IMR-90 (cell line): ENCODE measurements around the gene PDZRN3. TPM values are rescaled to one million over a fixed set of nuclear protein-coding genes. Genes with fewer than 3 reads are reported as not detected.

Source experiments
- ATAC-seq: fragments of 200-7000 bp; cut with Tn5 transposase; 2 replicates; pipeline ENCODE4 v1.9.1; 2020; ENCODE audit warnings: low read depth, mild to moderate bottlenecking, moderate library complexity
- BruUV-seq: library from RNA; stranded (reverse); fragments of 400-500 nt; replicated peaks from 2 replicates; lab custom pipeline; 2021; lab: Mats Ljungman, UMichigan
- CTCF ChIA-PET: fragments of 300-600 bp; formaldehyde crosslinking; extraction: SDS; loops from one replicate; lab custom pipeline; 2021; ENCODE audit warnings: antibody characterized with exemption; lab: Yijun Ruan, JAX
- POLR2A ChIA-PET: fragments of 300-600 bp; sonication (Branson Sonifier 250); formaldehyde crosslinking; loops from one replicate; lab custom pipeline; 2022; ENCODE audit warnings: antibody characterized with exemption; ENCODE audit not compliant: unreplicated experiment; lab: Charles Lee
- DNase-seq: peaks from one replicate; pipeline ENCODE4 v3.0.0; 2013
- H2AFZ ChIP-seq: replicated peaks from 2 replicates; pipeline ENCODE3; 2013; ENCODE audit warnings: low read length, mild to moderate bottlenecking; ENCODE audit not compliant: poor library complexity
- H2AK5ac ChIP-seq: 2 replicates; pipeline ENCODE4 v1.6.1; 2013; ENCODE audit warnings: low read depth, low read length, inconsistent platforms
- H2AK9ac ChIP-seq: replicated peaks from 2 replicates; pipeline ENCODE3; 2013; ENCODE audit warnings: mild to moderate bottlenecking, low read depth, low read length, moderate library complexity; ENCODE audit not compliant: poor library complexity
- H2BK120ac ChIP-seq: 2 replicates; pipeline ENCODE4 v1.6.1; 2013; ENCODE audit warnings: low read depth, low read length, inconsistent platforms
- H2BK15ac ChIP-seq: 3 replicates; pipeline ENCODE4 v1.6.1; 2013; ENCODE audit warnings: low read depth, low read length, inconsistent platforms
- H2BK20ac ChIP-seq: 2 replicates; pipeline ENCODE4 v1.6.1; 2013; ENCODE audit warnings: low read depth, mild to moderate bottlenecking, inconsistent platforms, low read length, moderate library complexity
- H2BK5ac ChIP-seq: 2 replicates; pipeline ENCODE4 v1.6.1; 2013; ENCODE audit warnings: mild to moderate bottlenecking, low read depth, low read length, inconsistent platforms; ENCODE audit not compliant: poor library complexity, severe bottlenecking
- H3K14ac ChIP-seq: replicated peaks from 2 replicates; pipeline ENCODE4 v1.6.1; 2013; ENCODE audit warnings: low read depth, low read length, inconsistent platforms
- H3K18ac ChIP-seq: 2 replicates; pipeline ENCODE4 v1.6.1; 2013; ENCODE audit warnings: low read depth, low read length, control low read depth
- H3K23ac ChIP-seq: 2 replicates; pipeline ENCODE4 v1.6.1; 2013; ENCODE audit warnings: low read depth, low read length, inconsistent platforms
- H3K27ac ChIP-seq: 2 replicates; pipeline ENCODE4 v1.5.1; 2013; ENCODE audit warnings: mild to moderate bottlenecking, control low read depth, low read length; ENCODE audit not compliant: insufficient read depth
- H3K27me3 ChIP-seq: 2 replicates; pipeline ENCODE4 v1.6.1; 2013; ENCODE audit warnings: low read length; ENCODE audit not compliant: control insufficient read depth, insufficient read depth
- H3K36me3 ChIP-seq: 2 replicates; pipeline ENCODE4 v1.6.1; 2013; ENCODE audit warnings: low read length, mixed read lengths; ENCODE audit not compliant: control insufficient read depth, insufficient read depth
- H3K4ac ChIP-seq: 2 replicates; pipeline ENCODE4 v1.6.1; 2013; ENCODE audit warnings: low read depth, low read length, inconsistent platforms
- H3K4me1 ChIP-seq: 2 replicates; pipeline ENCODE4 v1.6.1; 2013; ENCODE audit warnings: low read length, mixed read lengths; ENCODE audit not compliant: control insufficient read depth, insufficient read depth
- H3K4me2 ChIP-seq: 2 replicates; pipeline ENCODE4 v1.6.1; 2013; ENCODE audit warnings: low read depth, mild to moderate bottlenecking, control low read depth, low read length, moderate library complexity
- H3K4me3 ChIP-seq: 2 replicates; pipeline ENCODE4 v1.5.1; 2013; ENCODE audit warnings: low read depth, mild to moderate bottlenecking, control low read depth, low read length, moderate library complexity; ENCODE audit not compliant: insufficient read depth
- H3K56ac ChIP-seq: 2 replicates; pipeline ENCODE4 v1.6.1; 2013; ENCODE audit warnings: low read length, inconsistent platforms; ENCODE audit not compliant: insufficient read depth; ENCODE audit errors: extremely low read depth
- H3K79me1 ChIP-seq, 2 experiments: 2 replicates each; pipeline ENCODE4 v1.6.1; 2013; ENCODE audit warnings: low read length in 2 of 2, inconsistent platforms in 1 of 2, low read depth in 1 of 2
- H3K9ac ChIP-seq: 2 replicates; pipeline ENCODE4 v1.6.1; 2013; ENCODE audit warnings: low read depth, low read length, control low read depth
- H3K9me1 ChIP-seq: 2 replicates; pipeline ENCODE4 v1.6.1; 2013; ENCODE audit warnings: low read length, inconsistent platforms; ENCODE audit not compliant: insufficient read depth
- H3K9me3 ChIP-seq: 2 replicates; pipeline ENCODE4 v1.6.1; 2013; ENCODE audit warnings: low read length; ENCODE audit not compliant: control insufficient read depth, insufficient read depth
- H4K20me1 ChIP-seq: 2 replicates; pipeline ENCODE4 v1.6.1; 2013; ENCODE audit warnings: low read length, inconsistent platforms; ENCODE audit not compliant: insufficient read depth
- H4K5ac ChIP-seq: 2 replicates; pipeline ENCODE4 v1.6.1; 2013; ENCODE audit warnings: mild to moderate bottlenecking, low read depth, low read length, control low read depth
- H4K8ac ChIP-seq, 2 experiments: 2 replicates each; pipeline ENCODE4 v1.6.1; 2013; ENCODE audit warnings: low read depth in 2 of 2, low read length in 2 of 2, control low read depth in 1 of 2, inconsistent platforms in 1 of 2
- H4K91ac ChIP-seq: 2 replicates; pipeline ENCODE4 v1.6.1; 2013; ENCODE audit warnings: low read depth, low read length, inconsistent platforms; ENCODE audit not compliant: insufficient read depth
- FOS ChIP-seq: fragments of 150-350 bp; IDR thresholded peaks from 2 replicates; pipeline ENCODE4 v1.6.1; 2016; ENCODE audit warnings: low read depth, low read length
- MAFK ChIP-seq: IDR thresholded peaks from 2 replicates; pipeline ENCODE4 v1.6.1; 2012; ENCODE audit warnings: low read depth, low read length, improper control_type of control experiment
- RCOR1 ChIP-seq: IDR thresholded peaks from 2 replicates; pipeline ENCODE4 v1.6.1; 2012; ENCODE audit warnings: mild to moderate bottlenecking, low read length, improper control_type of control experiment; ENCODE audit not compliant: insufficient replicate concordance
- RFX5 ChIP-seq: IDR thresholded peaks from 2 replicates; pipeline ENCODE4 v1.8.0; 2012; ENCODE audit warnings: low read depth, mild to moderate bottlenecking, low read length, moderate library complexity
- WGBS, 2 experiments: methylation state at CpG; one replicate each; pipeline versions ENCODE4 v1.1.5 to v1.1.7; 2013; ENCODE audit warnings: missing lambda C conversion rate in 2 of 2; ENCODE audit not compliant: insufficient read length in 1 of 2; ENCODE audit errors: extremely low coverage in 2 of 2; 5-methylcytosine and 5-hydroxymethylcytosine counted together
- dilution Hi-C: fragments of 300-500 bp; cut with HindIII; formaldehyde crosslinking; loops from one replicate; pipeline ENCODE4 v1.14.3; 2018; ENCODE audit warnings: low sequenced_read_pairs; ENCODE audit not compliant: unreplicated experiment
- in situ Hi-C: fragments of 300-500 bp; cut with MboI; formaldehyde crosslinking; loops from 3 replicates; pipeline ENCODE4 v1.14.3; 2019; ENCODE audit warnings: low sequenced_read_pairs, inconsistent platforms, mixed read lengths
- intact Hi-C: fragments of 100-400 bp; cut with micrococcal nuclease; formaldehyde crosslinking; loops from 2 replicates; pipeline ENCODE4 v1.10.0; 2022
- polyA plus RNA-seq, 3 experiments: library from polyadenylated mRNA; depleted of rRNA; stranded (reverse); fragments of >200 nt; gene quantifications; 2 replicates each; pipeline ENCODE4 v1.2.3, GENCODE V29; 2012; ENCODE audit warnings: low replicate concordance in 1 of 3
- total RNA-seq: library from RNA; depleted of rRNA; stranded (reverse); fragments of >200 nt; gene quantifications from 2 replicates; pipeline ENCODE4 v1.2.3, GENCODE V29; 2012

PDZRN3 gene
- total and polyA plus RNA-seq, 2 of the 4 experiments (the other 2 are of a cell fraction) = 9.4 to 17.0 TPM

DNA sequence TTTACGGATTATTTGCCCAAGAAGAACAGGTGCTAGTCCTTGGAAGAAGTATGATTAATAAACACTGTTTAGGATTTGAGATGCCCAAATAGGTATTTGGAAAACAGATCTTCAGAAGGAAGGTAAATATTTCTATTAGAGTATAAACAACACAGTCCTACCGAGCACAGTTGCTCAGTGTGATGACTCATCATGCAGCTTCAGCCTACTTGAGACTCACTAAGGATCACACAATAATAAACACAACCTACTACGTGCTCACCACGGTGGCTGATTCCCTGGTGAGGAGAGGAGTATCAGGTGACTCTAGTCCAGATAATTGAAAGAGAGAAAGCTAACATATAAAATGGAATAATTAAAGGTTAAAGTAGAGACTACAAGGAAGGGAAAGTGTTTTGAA lies 72.0 kb downstream of the PDZRN3 start:
- CTCF ChIA-PET = interaction anchor here (1.0 kb wide), 1 partner anchor 45 kb away, joined by 3 read pairs; no protein-coding TSS in a partner anchor
- intact Hi-C loops = no loop called here
- in situ Hi-C loops = no loop called here

More for the DNA sequence above, 72.0 kb downstream of the PDZRN3 start:
- H3K79me1 ChIP-seq = peaks cover 4 to 29% of the 10 kb centered on the region in 2 experiments; a peak in 3 of 4 replicates
- no peak for TF ChIP-seq RFX5
- peak; percentile 95 for TF ChIP-seq FOS
- TF ChIP-seq RCOR1 = peak; percentile 64
- TF ChIP-seq MAFK = no peak
- POLR2A ChIA-PET = interaction anchor here (0.7 kb wide), 1 partner anchor 397 kb away, joined by 8 read pairs; no protein-coding TSS in a partner anchor
- no peak overlapping the region for H4K8ac ChIP-seq
- H3K27ac ChIP-seq = no peak overlapping the region
- H3K4me3 ChIP-seq = no peak overlapping the region
- H3K9me3 ChIP-seq = no peaks in the 10 kb centered on the region
- peaks cover 15% of the 10 kb centered on the region for H3K4me1 ChIP-seq
- H2AFZ ChIP-seq = no peak overlapping the region
- H3K9ac ChIP-seq = no peak overlapping the region
- no peak overlapping the region for H2BK120ac ChIP-seq
- no peaks in the 10 kb centered on the region for H4K20me1 ChIP-seq
- H2AK9ac ChIP-seq = no peak overlapping the region
- no peak overlapping the region for H4K91ac ChIP-seq
- peak overlapping the region; percentile 29 for H2BK5ac ChIP-seq
- H3K36me3 ChIP-seq = no peaks in the 10 kb centered on the region
- peak overlapping the region; percentile 15; the same call in 1 of the 2 replicates for H2AK5ac ChIP-seq
- no peak overlapping the region for H3K23ac ChIP-seq
- peak overlapping the region; percentile 61; the same call in 1 of the 2 replicates for H3K4ac ChIP-seq
- dilution Hi-C loops = no loop called here
- no CpG with 5 or more reads among the region's 4 CpGs for WGBS, 2 experiments
- H3K18ac ChIP-seq = no peak overlapping the region
- no peak overlapping the region for H2BK20ac ChIP-seq
- no peak overlapping the region for H3K14ac ChIP-seq
- H2BK15ac ChIP-seq = no peak overlapping the region
- H3K27me3 ChIP-seq = no peaks in the 10 kb centered on the region
- no peak overlapping the region for H3K4me2 ChIP-seq
- H4K5ac ChIP-seq = no peak overlapping the region
- DNase-seq = peak; percentile 88
- H3K9me1 ChIP-seq = peaks cover 15% of the 10 kb centered on the region
- no TSS peak for BruUV-seq
- ATAC-seq = peak; percentile 71
- no peak overlapping the region for H3K56ac ChIP-seq
